ENCODE data around the gene ITGB8. TPM values are rescaled to one million over a fixed set of nuclear protein-coding genes. Genes with fewer than 3 reads are reported as not detected.
A peak's percentile ranks its signal among the peaks of the same experiment; 100 is the strongest.

Gene ITGB8
- 1.3 and 3.6 TPM in 2 replicates for total RNA-seq (2014; rRNA removed; shearing (Covaris generic))

GRCh38 chr7:20330239-20330927 is at the start of gene ITGB8:
Gene ITGB8 (plus strand): TSS chr7:20330900. CDS start chr7:20331807, 907 bp downstream.
- peak; percentile 86 for DNase-seq (ENCODE audit: low read depth in 1 of 2, low spot score in 2 of 2)
- peak within 1 kb of the TSS; percentile 85 for H3K27ac ChIP-seq
- peak within 1 kb of the TSS; percentile 52 for H3K4me3 ChIP-seq
- no peaks in the 10 kb centered on the region for H3K27me3 ChIP-seq (replicated peaks)
- H3K9me3 ChIP-seq (replicated peaks) = no peaks in the 10 kb centered on the region
- H3K36me3 ChIP-seq = no peaks in the 10 kb centered on the region
- peaks cover 12% of the 10 kb centered on the region for H3K4me1 ChIP-seq (replicated peaks)

- Histone ChIP-seq H3K9me3 (replicated peaks) (no peaks in the 10 kb centered on the region), H3K27me3 (replicated peaks) (no peaks in the 10 kb centered on the region), H3K36me3 (no peaks in the 10 kb centered on the region), H3K27ac (no peak overlapping the region), H3K4me1 (replicated peaks) (peaks cover 27% of the 10 kb centered on the region), H3K4me3 (no peak overlapping the region)
- no peak for DNase-seq (ENCODE audit: low read depth in 1 of 2, low spot score in 2 of 2)
Observed at GRCh38 chr7:20282959-20283358, 47.7 kb upstream of the ITGB8 start.

GRCh38 chr7:20283385-20283784 is 47.3 kb upstream of the ITGB8 start:
- H3K27ac ChIP-seq = no peak overlapping the region
- H3K27me3 ChIP-seq (replicated peaks) = no peaks in the 10 kb centered on the region

GRCh38 chr7:20284003-20284770 is 46.5 kb upstream of the ITGB8 start:
- Histone ChIP-seq H3K4me1 (replicated peaks) (peaks cover 31% of the 10 kb centered on the region), H3K27me3 (replicated peaks) (no peaks in the 10 kb centered on the region), H3K36me3 (no peaks in the 10 kb centered on the region), H3K9me3 (replicated peaks) (no peaks in the 10 kb centered on the region), H3K27ac (no peak overlapping the region), H3K4me3 (no peak overlapping the region)
- no peak for DNase-seq (ENCODE audit: low read depth in 1 of 2, low spot score in 2 of 2)

More at GRCh38 chr7:20283385-20283784, 47.3 kb upstream of the ITGB8 start:
- H3K4me1 ChIP-seq (replicated peaks) = peaks cover 31% of the 10 kb centered on the region
- DNase-seq (ENCODE audit: low read depth in 1 of 2, low spot score in 2 of 2) = no peak
- H3K4me3 ChIP-seq = no peak overlapping the region
- no peaks in the 10 kb centered on the region for H3K9me3 ChIP-seq (replicated peaks)
- no peaks in the 10 kb centered on the region for H3K36me3 ChIP-seq

GRCh38 chr7:20284771-20285143 is 45.9 kb upstream of the ITGB8 start:
- no peak for DNase-seq (ENCODE audit: low read depth in 1 of 2, low spot score in 2 of 2)

GRCh38 chr7:20287317-20287716 is 43.4 kb upstream of the ITGB8 start:
- no peak for DNase-seq (ENCODE audit: low read depth in 1 of 2, low spot score in 2 of 2)
- H3K9me3 ChIP-seq (replicated peaks) = no peaks in the 10 kb centered on the region
- no peak overlapping the region for H3K4me3 ChIP-seq
- H3K27me3 ChIP-seq (replicated peaks) = no peaks in the 10 kb centered on the region
- no peaks in the 10 kb centered on the region for H3K36me3 ChIP-seq
- peaks cover 18% of the 10 kb centered on the region for H3K4me1 ChIP-seq (replicated peaks)
- H3K27ac ChIP-seq = peak overlapping the region; percentile 27

More at GRCh38 chr7:20284771-20285143, 45.9 kb upstream of the ITGB8 start:
- H3K4me1 ChIP-seq (replicated peaks) = peaks cover 31% of the 10 kb centered on the region
- H3K9me3 ChIP-seq (replicated peaks) = no peaks in the 10 kb centered on the region
- H3K4me3 ChIP-seq = no peak overlapping the region
- no peaks in the 10 kb centered on the region for H3K36me3 ChIP-seq
- no peaks in the 10 kb centered on the region for H3K27me3 ChIP-seq (replicated peaks)
- H3K27ac ChIP-seq = no peak overlapping the region

- Histone ChIP-seq H3K4me3 (no peak overlapping the region), H3K4me1 (replicated peaks) (peaks cover 18% of the 10 kb centered on the region), H3K27me3 (replicated peaks) (no peaks in the 10 kb centered on the region), H3K27ac (peak overlapping the region; percentile 34), H3K36me3 (no peaks in the 10 kb centered on the region), H3K9me3 (replicated peaks) (no peaks in the 10 kb centered on the region)
- DNase-seq (ENCODE audit: low read depth in 1 of 2, low spot score in 2 of 2) = peak in 1 of 2 experiments; percentile 68
Observed at GRCh38 chr7:20288036-20288435, 42.7 kb upstream of the ITGB8 start.

- Histone ChIP-seq H3K27me3 (replicated peaks) (0 out of 2 replicates have a peak, but pooled peaks cover 2% of the 10 kb centered on the region), H3K9me3 (replicated peaks) (peaks cover 3% of the 10 kb centered on the region; the same call in 1 of the 2 replicates), H3K4me1 (replicated peaks) (peaks cover 14% of the 10 kb centered on the region), H3K36me3 (no peaks in the 10 kb centered on the region), H3K27ac (no peak overlapping the region), H3K4me3 (no peak overlapping the region)
- no peak for DNase-seq (ENCODE audit: low read depth in 1 of 2, low spot score in 2 of 2)
Observed at GRCh38 chr7:20290505-20291111, 40.1 kb upstream of the ITGB8 start.

- 0 out of 2 replicates have a peak, but pooled peaks cover 2% of the 10 kb centered on the region for H3K27me3 ChIP-seq (replicated peaks)
- no peaks in the 10 kb centered on the region for H3K36me3 ChIP-seq
- DNase-seq (ENCODE audit: low read depth in 1 of 2, low spot score in 2 of 2) = no peak
Observed at GRCh38 chr7:20293336-20293735, 37.4 kb upstream of the ITGB8 start.

GRCh38 chr7:20296444-20296843 is 34.3 kb upstream of the ITGB8 start:
- 0 out of 2 replicates have a peak, but pooled peaks cover 2% of the 10 kb centered on the region for H3K27me3 ChIP-seq (replicated peaks)

More at GRCh38 chr7:20293336-20293735, 37.4 kb upstream of the ITGB8 start:
- Histone ChIP-seq H3K4me1 (replicated peaks) (peaks cover under 1% of the 10 kb centered on the region), H3K9me3 (replicated peaks) (peaks cover 3% of the 10 kb centered on the region; the same call in 1 of the 2 replicates), H3K4me3 (no peak overlapping the region), H3K27ac (no peak overlapping the region)

GRCh38 chr7:20296901-20297300 is 33.8 kb upstream of the ITGB8 start:
- no peak for DNase-seq (ENCODE audit: low read depth in 1 of 2, low spot score in 2 of 2)
- H3K4me1 ChIP-seq (replicated peaks) = peaks cover 4% of the 10 kb centered on the region
- H3K27ac ChIP-seq = no peak overlapping the region
- H3K9me3 ChIP-seq (replicated peaks) = peaks cover 3% of the 10 kb centered on the region; the same call in 1 of the 2 replicates
- no peaks in the 10 kb centered on the region for H3K36me3 ChIP-seq
- H3K4me3 ChIP-seq = no peak overlapping the region
- 0 out of 2 replicates have a peak, but pooled peaks cover 2% of the 10 kb centered on the region for H3K27me3 ChIP-seq (replicated peaks)

More at GRCh38 chr7:20296444-20296843, 34.3 kb upstream of the ITGB8 start:
- Histone ChIP-seq H3K27ac (no peak overlapping the region), H3K9me3 (replicated peaks) (peaks cover 3% of the 10 kb centered on the region; the same call in 1 of the 2 replicates), H3K4me3 (no peak overlapping the region), H3K4me1 (replicated peaks) (peaks cover 2% of the 10 kb centered on the region), H3K36me3 (no peaks in the 10 kb centered on the region)
- DNase-seq (ENCODE audit: low read depth in 1 of 2, low spot score in 2 of 2) = no peak

- Histone ChIP-seq H3K27ac (no peak overlapping the region), H3K36me3 (no peaks in the 10 kb centered on the region), H3K9me3 (replicated peaks) (peaks cover 3% of the 10 kb centered on the region; the same call in 1 of the 2 replicates), H3K4me3 (no peak overlapping the region), H3K27me3 (replicated peaks) (0 out of 2 replicates have a peak, but pooled peaks cover 2% of the 10 kb centered on the region), H3K4me1 (replicated peaks) (peaks cover 4% of the 10 kb centered on the region)
- DNase-seq (ENCODE audit: low read depth in 1 of 2, low spot score in 2 of 2) = no peak
Observed at GRCh38 chr7:20298486-20298901, 32.2 kb upstream of the ITGB8 start.

GRCh38 chr7:20299145-20299544 is 31.6 kb upstream of the ITGB8 start:
- Histone ChIP-seq H3K36me3 (no peaks in the 10 kb centered on the region), H3K4me1 (replicated peaks) (peaks cover 4% of the 10 kb centered on the region), H3K27ac (no peak overlapping the region), H3K27me3 (replicated peaks) (no peaks in the 10 kb centered on the region), H3K9me3 (replicated peaks) (peaks cover 3% of the 10 kb centered on the region; the same call in 1 of the 2 replicates), H3K4me3 (no peak overlapping the region)
- no peak for DNase-seq (ENCODE audit: low read depth in 1 of 2, low spot score in 2 of 2)
